RWPE2 (cell line): ENCODE data around the gene ZNF578.
"Not testable (repeated sequence)": the region's sequence is repeated elsewhere in the genome, so short reads cannot be mapped to it uniquely, and the experiment has no call there.

Experiments
- ATAC-seq: fragments of 200-7000 bp; cut with Tn5 transposase; 3 replicates; pipeline ENCODE4 v1.9.1; 2021; ENCODE audit warnings: low read depth
- DNase-seq: peaks from one replicate; pipeline ENCODE4 v3.0.0-alpha.2; 2020; ENCODE audit warnings: low spot score
- H3K27ac ChIP-seq: fragments of 450-650 bp; 2 replicates; pipeline ENCODE4 v1.5.1; 2017; ENCODE audit warnings: mild to moderate bottlenecking; ENCODE audit not compliant: poor library complexity, severe bottlenecking
- H3K27me3 ChIP-seq: fragments of 250-450 bp; sonication (Bioruptor Pico); 2 replicates; pipeline ENCODE4 v1.5.1; 2021; ENCODE audit warnings: mild to moderate bottlenecking, moderate library complexity; ENCODE audit not compliant: insufficient read depth, poor library complexity, severe bottlenecking
- H3K36me3 ChIP-seq: fragments of 250-450 bp; sonication (Bioruptor Pico); 2 replicates; pipeline ENCODE4 v1.5.1; 2020; ENCODE audit warnings: low read depth, mild to moderate bottlenecking, moderate library complexity
- H3K4me1 ChIP-seq: fragments of 250-450 bp; sonication (Bioruptor Pico); 2 replicates; pipeline ENCODE4 v1.5.1; 2021; ENCODE audit warnings: mild to moderate bottlenecking, moderate library complexity; ENCODE audit not compliant: insufficient read depth, poor library complexity, severe bottlenecking
- H3K4me3 ChIP-seq: fragments of 250-450 bp; sonication (Bioruptor Pico); 2 replicates; pipeline ENCODE4 v1.5.1; 2021; ENCODE audit warnings: mild to moderate bottlenecking, moderate library complexity; ENCODE audit not compliant: severe bottlenecking
- H3K9me3 ChIP-seq: fragments of 250-450 bp; sonication (Bioruptor Pico); 2 replicates; pipeline ENCODE4 v1.5.1; 2021; ENCODE audit warnings: mild to moderate bottlenecking, moderate library complexity; ENCODE audit not compliant: severe bottlenecking
- CTCF ChIP-seq: fragments of 450-650 bp; IDR thresholded peaks from one replicate; pipeline ENCODE4 v1.5.1; 2017; ENCODE audit warnings: mild to moderate bottlenecking, moderate library complexity; ENCODE audit not compliant: poor library complexity, severe bottlenecking

The ZNF578 gene

GRCh38 chr19:52541608-52542007 is 88.3 kb downstream of the ZNF578 start:
- peaks cover 23% of the 10 kb centered on the region for H3K36me3 ChIP-seq
- TF ChIP-seq CTCF = no peak
- DNase-seq = no peak
- H3K4me3 ChIP-seq = no peak overlapping the region
- ATAC-seq = no peak
- H3K27me3 ChIP-seq = no peaks in the 10 kb centered on the region
- H3K4me1 ChIP-seq = no peaks in the 10 kb centered on the region
- H3K9me3 ChIP-seq = no peaks in the 10 kb centered on the region
- no peak overlapping the region for H3K27ac ChIP-seq

- not testable (repeated sequence) for H3K9me3 ChIP-seq, H3K27ac ChIP-seq
Observed at GRCh38 chr19:52542541-52542940, 89.2 kb downstream of the ZNF578 start.

GRCh38 chr19:52542984-52543664 is 89.8 kb downstream of the ZNF578 start:
- Histone ChIP-seq H3K4me1 (no peaks in the 10 kb centered on the region), H3K27me3 (no peaks in the 10 kb centered on the region), H3K4me3 (no peak overlapping the region), H3K36me3 (peaks cover 27% of the 10 kb centered on the region), H3K9me3 (no peaks in the 10 kb centered on the region), H3K27ac (no peak overlapping the region)
- DNase-seq (no peak), ATAC-seq (no peak)
- TF ChIP-seq CTCF = no peak

More at GRCh38 chr19:52542541-52542940, 89.2 kb downstream of the ZNF578 start:
- ATAC-seq, DNase-seq, H3K4me3 ChIP-seq, H3K27me3 ChIP-seq, H3K4me1 ChIP-seq: not testable (repeated sequence)
- H3K36me3 ChIP-seq = peaks cover 27% of the 10 kb centered on the region

GRCh38 chr19:52554216-52554971 is 101.0 kb downstream of the ZNF578 start:
- TF ChIP-seq CTCF = no peak
- H3K36me3 ChIP-seq = peaks cover 47% of the 10 kb centered on the region
- H3K4me3 ChIP-seq = no peak overlapping the region
- no peak overlapping the region for H3K27ac ChIP-seq
- H3K27me3 ChIP-seq = no peaks in the 10 kb centered on the region
- DNase-seq (no peak), ATAC-seq (no peak)
- H3K4me1 ChIP-seq = no peaks in the 10 kb centered on the region
- H3K9me3 ChIP-seq = peaks cover 18% of the 10 kb centered on the region

- no peak overlapping the region for H3K27ac ChIP-seq
- no peaks in the 10 kb centered on the region for H3K4me1 ChIP-seq
- H3K36me3 ChIP-seq = peaks cover 45% of the 10 kb centered on the region
- no peak overlapping the region for H3K4me3 ChIP-seq
- DNase-seq (no peak), ATAC-seq (no peak)
- no peaks in the 10 kb centered on the region for H3K27me3 ChIP-seq
- TF ChIP-seq CTCF = no peak
- H3K9me3 ChIP-seq = peaks cover 21% of the 10 kb centered on the region
Observed at GRCh38 chr19:52557231-52557995, 104.1 kb downstream of the ZNF578 start.

GRCh38 chr19:52558732-52559445 is 105.5 kb downstream of the ZNF578 start:
- peaks cover 19% of the 10 kb centered on the region for H3K9me3 ChIP-seq
- ATAC-seq, H3K27me3 ChIP-seq: not testable (repeated sequence)

GRCh38 chr19:52561611-52562010 is 108.3 kb downstream of the ZNF578 start:
- not testable (repeated sequence) for ATAC-seq

More at GRCh38 chr19:52558732-52559445, 105.5 kb downstream of the ZNF578 start:
- H3K4me3 ChIP-seq, H3K4me1 ChIP-seq, H3K27ac ChIP-seq, DNase-seq: not testable (repeated sequence)
- H3K36me3 ChIP-seq = peaks cover 39% of the 10 kb centered on the region

More at GRCh38 chr19:52561611-52562010, 108.3 kb downstream of the ZNF578 start:
- not testable (repeated sequence) for H3K4me3 ChIP-seq, H3K27me3 ChIP-seq, H3K27ac ChIP-seq, H3K4me1 ChIP-seq, DNase-seq, H3K9me3 ChIP-seq
- H3K36me3 ChIP-seq = peaks cover 25% of the 10 kb centered on the region
